Bronchial epithelial cell (primary cell): ENCODE measurements around the gene RNF121. TPM values are rescaled to one million over a fixed set of nuclear protein-coding genes. Genes with fewer than 3 reads are reported as not detected.

ENCODE experiments used
- DNase-seq: peaks from one replicate; pipeline ENCODE4 v3.0.0-alpha.2; 2010; ENCODE audit warnings: low read depth
- FAIRE-seq: peaks from 2 replicates; lab custom pipeline; 2011; peaks lifted over from hg19 to GRCh38; lab: Jason Lieb, UNC
- H3K27me3 ChIP-seq: 2 replicates; pipeline ENCODE4 v1.5.1; 2011; ENCODE audit warnings: low read length; ENCODE audit not compliant: control insufficient read depth, insufficient read depth
- H3K36me3 ChIP-seq: 2 replicates; pipeline ENCODE4 v1.5.1; 2011; ENCODE audit warnings: low read length; ENCODE audit not compliant: control insufficient read depth, insufficient read depth
- H3K4me3 ChIP-seq: 2 replicates; pipeline ENCODE4 v1.5.1; 2011; ENCODE audit warnings: mild to moderate bottlenecking, low read depth, low read length, control low read depth
- total RNA-seq: library from RNA; depleted of rRNA; stranded (reverse); fragments of >200 nt; gene quantifications from 2 replicates; pipeline ENCODE4 v1.2.1, GENCODE V29; 2014
- TF ChIP-seq, protein P1 (sequence below): IDR thresholded peaks from 2 replicates; pipeline ENCODE4 v1.5.1; 2011; ENCODE audit warnings: mild to moderate bottlenecking, moderate library complexity, low read length, control low read depth, inconsistent platforms; ENCODE audit not compliant: insufficient read depth, severe bottlenecking

The RNF121 gene
- total RNA-seq, 1 donor from 2014 or later = 32.6 TPM

DNA sequence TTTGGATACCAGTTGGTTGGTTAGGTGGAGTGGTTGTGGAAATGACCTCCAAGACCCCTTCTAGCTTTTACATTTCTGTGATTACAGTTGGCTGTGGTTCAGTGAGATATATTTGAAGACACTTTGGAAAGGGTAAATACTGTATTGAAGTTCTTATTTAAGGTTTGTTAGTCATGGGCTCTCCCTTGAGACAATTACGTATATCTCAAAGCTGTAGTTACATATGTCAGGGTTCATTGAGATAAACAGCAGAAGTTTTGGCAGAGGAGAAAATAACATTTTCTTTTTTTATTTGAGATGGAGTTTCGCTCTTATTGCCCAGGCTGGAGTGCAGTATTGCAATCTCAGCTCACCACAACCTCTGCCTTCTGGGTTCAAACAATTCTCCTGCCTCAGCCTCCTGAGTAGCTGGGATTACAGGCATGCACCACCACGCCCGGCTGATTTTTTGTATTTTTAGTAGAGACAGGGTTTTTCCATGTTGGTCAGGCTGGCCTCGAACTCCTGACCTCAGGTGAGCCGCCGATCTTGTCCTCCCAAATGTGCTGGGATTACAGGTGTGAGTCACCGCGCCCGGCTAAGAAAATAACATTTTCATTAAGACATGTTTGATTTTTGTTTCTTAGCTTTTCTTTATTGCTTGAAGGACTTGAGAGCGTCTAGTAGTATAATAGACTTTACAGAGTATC is 1.9 kb downstream of the RNF121 start:
- TF ChIP-seq, protein P1, sequence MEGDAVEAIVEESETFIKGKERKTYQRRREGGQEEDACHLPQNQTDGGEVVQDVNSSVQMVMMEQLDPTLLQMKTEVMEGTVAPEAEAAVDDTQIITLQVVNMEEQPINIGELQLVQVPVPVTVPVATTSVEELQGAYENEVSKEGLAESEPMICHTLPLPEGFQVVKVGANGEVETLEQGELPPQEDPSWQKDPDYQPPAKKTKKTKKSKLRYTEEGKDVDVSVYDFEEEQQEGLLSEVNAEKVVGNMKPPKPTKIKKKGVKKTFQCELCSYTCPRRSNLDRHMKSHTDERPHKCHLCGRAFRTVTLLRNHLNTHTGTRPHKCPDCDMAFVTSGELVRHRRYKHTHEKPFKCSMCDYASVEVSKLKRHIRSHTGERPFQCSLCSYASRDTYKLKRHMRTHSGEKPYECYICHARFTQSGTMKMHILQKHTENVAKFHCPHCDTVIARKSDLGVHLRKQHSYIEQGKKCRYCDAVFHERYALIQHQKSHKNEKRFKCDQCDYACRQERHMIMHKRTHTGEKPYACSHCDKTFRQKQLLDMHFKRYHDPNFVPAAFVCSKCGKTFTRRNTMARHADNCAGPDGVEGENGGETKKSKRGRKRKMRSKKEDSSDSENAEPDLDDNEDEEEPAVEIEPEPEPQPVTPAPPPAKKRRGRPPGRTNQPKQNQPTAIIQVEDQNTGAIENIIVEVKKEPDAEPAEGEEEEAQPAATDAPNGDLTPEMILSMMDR = no peak
- FAIRE-seq (no peak), DNase-seq (no peak)
- H3K4me3 ChIP-seq = no peak overlapping the region
- H3K27me3 ChIP-seq = no peaks in the 10 kb centered on the region
- peaks cover 1% of the 10 kb centered on the region for H3K36me3 ChIP-seq

DNA sequence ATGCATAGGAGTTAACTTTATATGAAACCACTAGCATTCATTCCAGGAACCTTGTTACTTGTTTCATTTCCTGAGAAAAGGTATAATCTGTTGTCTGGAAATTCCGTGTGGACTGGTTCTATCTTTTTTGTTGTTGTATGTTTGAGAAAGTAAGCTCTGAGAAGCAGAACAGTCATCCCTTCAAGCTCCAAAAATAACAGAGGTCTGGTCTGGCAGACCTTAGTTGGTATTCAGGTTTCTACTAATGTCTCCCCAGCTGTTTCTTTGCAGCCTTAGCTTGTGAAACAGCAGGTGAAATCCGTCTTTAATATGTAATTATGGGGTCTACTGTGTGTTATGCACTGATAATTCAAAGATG is 2.4 kb downstream of the RNF121 start:
- no peak overlapping the region for H3K4me3 ChIP-seq
- H3K36me3 ChIP-seq = peaks cover 1% of the 10 kb centered on the region
- DNase-seq = no peak
- TF ChIP-seq, protein P1 = no peak
- H3K27me3 ChIP-seq = no peaks in the 10 kb centered on the region
- FAIRE-seq = no peak

DNA sequence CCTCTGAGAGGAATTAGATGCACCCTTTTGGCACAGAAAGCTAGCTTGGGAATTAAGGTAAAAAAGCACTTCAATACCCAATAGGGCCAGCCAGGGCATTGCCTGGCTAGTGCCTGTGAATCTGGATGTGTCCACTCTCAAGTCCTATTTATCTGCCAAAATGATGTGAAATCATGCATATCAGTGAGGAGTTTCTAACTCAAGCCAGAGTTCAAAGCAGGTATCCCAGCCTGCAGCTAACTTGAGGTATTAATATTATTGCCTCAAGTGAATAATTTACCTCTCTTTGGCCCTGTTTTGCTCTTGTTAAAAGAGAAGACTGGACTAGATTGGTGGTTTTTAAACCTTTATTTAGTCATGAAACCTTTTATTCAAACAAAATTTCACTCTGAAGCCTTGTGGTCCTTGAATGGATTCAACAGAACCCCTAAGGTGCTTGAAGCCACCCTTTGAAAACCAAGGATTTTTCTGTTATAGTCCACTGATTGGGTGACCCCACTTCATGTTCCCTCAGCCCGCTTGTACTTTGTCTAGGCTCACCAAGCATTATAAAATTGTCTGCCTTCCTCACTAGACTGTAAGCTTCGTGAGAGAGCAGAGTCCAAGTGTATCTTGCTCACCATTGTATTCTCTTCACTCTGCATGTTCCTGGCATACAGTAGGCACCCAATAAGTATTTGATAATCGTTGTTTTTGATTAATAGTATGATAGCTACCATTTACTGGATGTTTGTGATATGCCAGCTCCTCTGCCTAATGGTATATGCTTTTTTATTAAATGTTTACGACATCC is 4.5 kb downstream of the RNF121 start:
- no peaks in the 10 kb centered on the region for H3K27me3 ChIP-seq
- FAIRE-seq (no peak), DNase-seq (no peak)
- no peak overlapping the region for H3K4me3 ChIP-seq
- peaks cover 2% of the 10 kb centered on the region for H3K36me3 ChIP-seq
- TF ChIP-seq, protein P1 = no peak

DNA sequence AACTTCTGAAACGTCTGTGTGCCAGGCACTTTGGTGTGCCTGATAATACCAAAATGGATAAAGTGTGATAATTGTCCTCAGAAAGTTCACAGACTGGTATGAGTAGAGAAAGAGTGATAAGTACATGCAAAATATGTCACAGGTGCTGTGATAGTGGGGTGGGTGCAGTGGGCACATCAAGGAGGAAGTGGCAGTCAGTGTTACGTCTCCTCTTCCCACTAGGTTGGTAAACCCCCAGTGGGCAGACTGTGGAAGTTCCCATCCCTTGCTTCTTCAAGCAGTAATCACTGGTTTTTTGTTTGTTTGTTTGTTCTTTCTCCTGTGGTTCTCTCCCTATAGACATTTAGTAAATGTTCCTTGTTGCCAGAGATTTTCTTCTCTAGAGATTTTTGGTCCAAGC is 5.4 kb downstream of the RNF121 start:
- DNase-seq (no peak), FAIRE-seq (no peak)
- TF ChIP-seq, protein P1 = no peak
- Histone ChIP-seq H3K36me3 (peaks cover 4% of the 10 kb centered on the region), H3K4me3 (no peak overlapping the region), H3K27me3 (no peaks in the 10 kb centered on the region)

DNA sequence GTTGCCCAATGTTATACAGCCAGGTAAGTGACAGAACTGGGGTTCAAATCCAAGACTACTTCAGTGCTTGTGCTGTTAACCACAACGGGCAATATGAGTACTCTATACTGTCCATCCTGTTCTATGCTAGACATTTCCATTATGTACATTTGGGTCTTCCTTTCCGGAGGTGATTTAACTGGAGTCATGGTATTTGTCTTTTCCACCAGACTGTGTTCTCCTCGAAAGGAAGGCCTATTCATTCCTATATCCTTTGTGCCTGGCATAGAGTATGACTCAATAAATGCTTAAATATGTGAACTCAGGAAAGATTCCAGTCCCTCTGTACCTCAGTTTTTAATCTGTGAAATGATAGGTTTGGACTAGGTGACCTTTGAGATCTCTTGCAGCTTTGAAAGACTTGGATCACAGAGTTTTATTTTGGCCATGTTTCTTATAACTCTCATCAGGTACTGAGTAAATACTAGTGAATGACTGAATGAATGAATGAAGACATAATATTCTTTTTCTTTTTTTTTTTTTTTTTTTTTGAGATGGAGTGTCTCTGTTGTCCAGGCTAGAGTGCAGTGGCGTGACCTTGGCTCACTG is 6.6 kb downstream of the RNF121 start:
- TF ChIP-seq, protein P1 = no peak
- H3K27me3 ChIP-seq = no peaks in the 10 kb centered on the region
- H3K36me3 ChIP-seq = peaks cover 5% of the 10 kb centered on the region
- DNase-seq = peak; percentile 11
- no peak for FAIRE-seq
- H3K4me3 ChIP-seq = no peak overlapping the region
